DND-41 (cell line): Measurements from ENCODE around the gene ARHGAP4.

Source experiments
- ATAC-seq: fragments of 200-7000 bp; cut with Tn5 transposase; 3 replicates; pipeline ENCODE4 v1.9.1; 2021; ENCODE audit warnings: low read depth; ENCODE audit not compliant: insufficient read depth
- DNase-seq: peaks from one replicate; pipeline ENCODE4 v3.0.0-alpha.2; 2020
- H2AFZ ChIP-seq: 2 replicates; pipeline ENCODE4 v1.6.0; 2012; ENCODE audit warnings: low read depth, low read length
- H3K27ac ChIP-seq: 2 replicates; pipeline ENCODE4 v1.5.1; 2012; ENCODE audit warnings: low read length, inconsistent platforms
- H3K27me3 ChIP-seq: fragments of 200-600 bp; sonication (generic); 2 replicates; pipeline ENCODE4 v1.6.0; 2012; ENCODE audit warnings: low read length, mild to moderate bottlenecking, inconsistent platforms; ENCODE audit not compliant: insufficient read depth, poor library complexity
- H3K36me3 ChIP-seq: 2 replicates; pipeline ENCODE4 v1.5.1; 2012; ENCODE audit warnings: low read length, inconsistent platforms; ENCODE audit not compliant: insufficient read depth
- H3K4me1 ChIP-seq: 2 replicates; pipeline ENCODE4 v1.5.1; 2012; ENCODE audit warnings: mild to moderate bottlenecking, low read length; ENCODE audit not compliant: insufficient read depth
- H3K4me2 ChIP-seq: 2 replicates; pipeline ENCODE4 v1.6.0; 2012; ENCODE audit warnings: mild to moderate bottlenecking, moderate library complexity, low read length, inconsistent platforms; ENCODE audit not compliant: insufficient read depth
- H3K4me3 ChIP-seq, 2 experiments: fragments of 200-600 bp in 1 of 2; shearing (Covaris generic) in 1 of 2; 2 replicates each; pipeline ENCODE4 v1.5.1; 2012 to 2016; ENCODE audit warnings: inconsistent platforms in 2 of 2, low read length in 2 of 2, mild to moderate bottlenecking in 2 of 2, low read depth in 1 of 2, moderate library complexity in 1 of 2
- H3K79me2 ChIP-seq: 2 replicates; pipeline ENCODE4 v1.6.0; 2012; ENCODE audit warnings: low read length, inconsistent platforms; ENCODE audit not compliant: insufficient read depth
- H3K9ac ChIP-seq: 2 replicates; pipeline ENCODE4 v1.6.0; 2012; ENCODE audit warnings: low read depth, mild to moderate bottlenecking, inconsistent platforms, low read length, moderate library complexity
- H3K9me3 ChIP-seq: 2 replicates; pipeline ENCODE4 v1.5.1; 2012; ENCODE audit warnings: low read length, moderate library complexity, mild to moderate bottlenecking, inconsistent platforms; ENCODE audit not compliant: insufficient read depth, severe bottlenecking
- H4K20me1 ChIP-seq: 2 replicates; pipeline ENCODE4 v1.6.0; 2012; ENCODE audit warnings: low read length; ENCODE audit not compliant: insufficient read depth
- CTCF ChIP-seq: IDR thresholded peaks from 2 replicates; pipeline ENCODE4 v1.5.1; 2012; ENCODE audit warnings: borderline replicate concordance, low read length, moderate library complexity, mild to moderate bottlenecking; ENCODE audit not compliant: poor library complexity, severe bottlenecking; ENCODE audit errors: extremely low read depth
- EZH2 ChIP-seq: IDR thresholded peaks from 3 replicates; pipeline ENCODE4 v1.6.1; 2012; ENCODE audit warnings: borderline replicate concordance, low read depth, mild to moderate bottlenecking, moderate library complexity, low read length, inconsistent platforms; ENCODE audit not compliant: severe bottlenecking

ARHGAP4 gene

DNA sequence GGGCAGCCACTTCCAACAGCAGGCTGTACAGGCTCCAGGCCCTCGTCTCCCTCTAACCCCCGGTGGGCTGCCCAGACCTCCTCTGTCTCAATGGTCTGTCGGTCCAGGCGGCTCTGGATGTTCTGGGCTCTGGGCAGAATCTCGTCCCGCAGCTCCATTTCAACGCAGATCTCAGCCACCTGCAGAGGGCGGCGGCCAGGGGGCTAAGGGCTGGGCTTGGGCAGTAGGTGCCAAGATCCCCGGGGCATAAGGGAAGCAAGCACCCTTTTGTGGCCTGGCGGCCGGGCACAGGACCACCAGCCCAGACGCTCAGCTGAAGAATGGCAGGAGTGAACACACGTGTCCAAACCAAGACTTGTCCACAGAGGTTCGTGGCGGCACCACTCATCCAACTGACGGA, 12.4 kb downstream of the ARHGAP4 start:
- H4K20me1 ChIP-seq: peaks cover 17% of the 10 kb centered on the region
- H3K79me2 ChIP-seq: 0 out of 2 replicates have a peak, but pooled peaks cover 4% of the 10 kb centered on the region
- no peak overlapping the region for H3K4me2 ChIP-seq
- peaks cover 62% of the 10 kb centered on the region for H3K36me3 ChIP-seq
- H3K4me3 ChIP-seq: no peak overlapping the region
- TF ChIP-seq CTCF (no peak), EZH2 (no peak)
- H3K27me3 ChIP-seq: no peaks in the 10 kb centered on the region
- no peak for ATAC-seq
- H3K4me1 ChIP-seq: no peaks in the 10 kb centered on the region
- no peak for DNase-seq
- H2AFZ ChIP-seq: no peak overlapping the region
- H3K27ac ChIP-seq: no peak overlapping the region
- no peaks in the 10 kb centered on the region for H3K9me3 ChIP-seq
- no peak overlapping the region for H3K9ac ChIP-seq

GRCh38 chrX:153913211-153913610, 12.9 kb downstream of the ARHGAP4 start:
- H3K36me3 ChIP-seq: peaks cover 62% of the 10 kb centered on the region
- no peak overlapping the region for H3K9ac ChIP-seq
- H3K27me3 ChIP-seq: no peaks in the 10 kb centered on the region
- TF ChIP-seq EZH2 (no peak), CTCF (no peak)
- no peak overlapping the region for H3K27ac ChIP-seq
- no peak overlapping the region for H3K4me3 ChIP-seq
- 0 out of 2 replicates have a peak, but pooled peaks cover 4% of the 10 kb centered on the region for H3K79me2 ChIP-seq
- no peaks in the 10 kb centered on the region for H3K4me1 ChIP-seq
- H4K20me1 ChIP-seq: peaks cover 17% of the 10 kb centered on the region
- no peak overlapping the region for H3K4me2 ChIP-seq
- H3K9me3 ChIP-seq: no peaks in the 10 kb centered on the region
- H2AFZ ChIP-seq: no peak overlapping the region
- no peak for ATAC-seq
- DNase-seq: no peak

DNA sequence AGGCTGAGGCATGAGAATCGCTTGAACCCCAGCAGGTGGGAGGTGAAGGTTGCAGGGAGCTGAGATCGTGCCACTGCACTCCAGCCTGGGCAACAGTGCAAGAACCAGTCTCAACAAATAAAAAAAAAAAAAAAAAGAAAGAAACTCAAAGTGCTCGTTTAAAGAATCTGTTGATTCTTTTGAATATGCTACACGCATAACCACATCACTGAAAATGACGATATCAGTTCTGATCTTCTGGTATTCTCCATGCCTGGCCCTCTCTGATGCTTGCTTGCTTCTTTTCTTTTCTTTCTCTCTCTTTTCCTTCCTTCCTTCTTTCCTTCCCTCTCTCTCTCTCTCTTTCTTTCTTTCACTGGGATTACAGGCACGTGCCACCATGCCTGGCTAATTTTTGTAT, 14.3 kb downstream of the ARHGAP4 start:
- Histone ChIP-seq H3K36me3 (peaks cover 55% of the 10 kb centered on the region), H3K4me2 (no peak overlapping the region), H3K9me3 (no peaks in the 10 kb centered on the region), H3K79me2 (no peaks in the 10 kb centered on the region), H3K4me1 (no peaks in the 10 kb centered on the region), H3K9ac (no peak overlapping the region), H2AFZ (no peak overlapping the region), H3K27me3 (no peaks in the 10 kb centered on the region), H3K4me3 (no peak overlapping the region), H3K27ac (no peak overlapping the region), H4K20me1 (peaks cover 17% of the 10 kb centered on the region)
- ATAC-seq: no peak
- no peak for TF ChIP-seq EZH2
- no peak for TF ChIP-seq CTCF
- DNase-seq: no peak

- Histone ChIP-seq H3K79me2 (no peaks in the 10 kb centered on the region), H3K9ac (no peak overlapping the region), H3K4me1 (no peaks in the 10 kb centered on the region), H4K20me1 (peaks cover 11% of the 10 kb centered on the region), H3K27me3 (no peaks in the 10 kb centered on the region), H3K4me3 (no peak overlapping the region), H3K4me2 (no peak overlapping the region), H3K36me3 (peaks cover 49% of the 10 kb centered on the region), H3K27ac (no peak overlapping the region), H2AFZ (no peak overlapping the region), H3K9me3 (no peaks in the 10 kb centered on the region)
- no peak for TF ChIP-seq EZH2
- no peak for TF ChIP-seq CTCF
- no peak for ATAC-seq
- no peak for DNase-seq
Observed at GRCh38 chrX:153910446-153910845, 15.6 kb downstream of the ARHGAP4 start.
